Measurements from ENCODE around the gene GALNT14. TPM values are rescaled to one million over a fixed set of nuclear protein-coding genes. Genes with fewer than 3 reads are reported as not detected.

Gene GALNT14
- total RNA-seq, 1 donor from 2014 or later, result 54.6 TPM

DNA sequence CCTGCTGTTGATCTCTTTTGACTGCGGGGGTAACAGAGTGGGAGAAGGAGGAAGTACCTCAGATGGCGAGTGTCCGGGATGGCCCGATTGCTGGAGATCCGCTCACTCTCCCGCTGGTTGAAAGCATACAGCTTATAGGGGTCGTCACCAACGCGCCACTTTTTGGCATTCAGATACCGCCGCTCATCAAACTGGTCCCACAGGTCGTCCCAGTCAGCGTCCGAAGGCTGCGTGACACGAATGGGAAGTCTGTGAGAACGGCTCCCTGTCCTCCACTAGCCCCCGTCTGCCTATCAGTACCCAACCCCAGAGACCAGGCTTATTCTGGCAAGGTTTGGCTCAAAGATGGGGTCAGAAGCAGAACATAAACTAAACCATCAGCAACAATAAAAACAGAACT, 145.5 kb downstream of the GALNT14 start:
- no peak for DNase-seq (ENCODE audit: low read depth)
- peaks cover 5% of the 10 kb centered on the region for H3K36me3 ChIP-seq (ENCODE audit: control insufficient read depth, insufficient read depth, low read length)
- TF ChIP-seq, protein P1, sequence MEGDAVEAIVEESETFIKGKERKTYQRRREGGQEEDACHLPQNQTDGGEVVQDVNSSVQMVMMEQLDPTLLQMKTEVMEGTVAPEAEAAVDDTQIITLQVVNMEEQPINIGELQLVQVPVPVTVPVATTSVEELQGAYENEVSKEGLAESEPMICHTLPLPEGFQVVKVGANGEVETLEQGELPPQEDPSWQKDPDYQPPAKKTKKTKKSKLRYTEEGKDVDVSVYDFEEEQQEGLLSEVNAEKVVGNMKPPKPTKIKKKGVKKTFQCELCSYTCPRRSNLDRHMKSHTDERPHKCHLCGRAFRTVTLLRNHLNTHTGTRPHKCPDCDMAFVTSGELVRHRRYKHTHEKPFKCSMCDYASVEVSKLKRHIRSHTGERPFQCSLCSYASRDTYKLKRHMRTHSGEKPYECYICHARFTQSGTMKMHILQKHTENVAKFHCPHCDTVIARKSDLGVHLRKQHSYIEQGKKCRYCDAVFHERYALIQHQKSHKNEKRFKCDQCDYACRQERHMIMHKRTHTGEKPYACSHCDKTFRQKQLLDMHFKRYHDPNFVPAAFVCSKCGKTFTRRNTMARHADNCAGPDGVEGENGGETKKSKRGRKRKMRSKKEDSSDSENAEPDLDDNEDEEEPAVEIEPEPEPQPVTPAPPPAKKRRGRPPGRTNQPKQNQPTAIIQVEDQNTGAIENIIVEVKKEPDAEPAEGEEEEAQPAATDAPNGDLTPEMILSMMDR (IDR thresholded peaks at IDR 0.05; ENCODE audit: insufficient read depth, low read length, poor library complexity, severe bottlenecking), result no peak
- H3K27me3 ChIP-seq (ENCODE audit: control insufficient read depth, insufficient read depth, low read length), result no peaks in the 10 kb centered on the region
- no peak overlapping the region for H3K4me3 ChIP-seq (ENCODE audit: low read depth, low read length)

DNA sequence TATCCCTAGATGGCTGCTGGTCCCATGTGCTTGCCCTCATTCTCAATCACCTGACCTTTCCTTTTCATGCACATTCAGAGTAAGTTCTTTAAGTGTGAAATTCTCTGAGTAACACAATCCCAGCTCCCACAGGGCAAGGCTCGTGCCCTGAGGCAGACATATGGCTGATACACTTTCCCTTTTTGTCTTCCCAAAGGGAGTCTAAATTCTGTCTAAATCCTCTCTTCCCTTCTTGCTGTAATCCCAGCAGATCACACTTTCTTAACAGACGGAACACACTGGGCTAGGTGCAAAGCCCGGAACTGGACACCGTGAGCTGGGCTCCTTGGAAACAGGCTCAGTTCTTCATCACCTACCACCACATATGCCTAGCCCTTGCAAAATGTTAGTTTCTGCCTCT, 147.6 kb downstream of the GALNT14 start:
- TF ChIP-seq, protein P1 (IDR thresholded peaks at IDR 0.05; ENCODE audit: insufficient read depth, low read length, poor library complexity, severe bottlenecking), result no peak
- DNase-seq (ENCODE audit: low read depth), result no peak
- peaks cover 5% of the 10 kb centered on the region for H3K36me3 ChIP-seq (ENCODE audit: control insufficient read depth, insufficient read depth, low read length)

DNA sequence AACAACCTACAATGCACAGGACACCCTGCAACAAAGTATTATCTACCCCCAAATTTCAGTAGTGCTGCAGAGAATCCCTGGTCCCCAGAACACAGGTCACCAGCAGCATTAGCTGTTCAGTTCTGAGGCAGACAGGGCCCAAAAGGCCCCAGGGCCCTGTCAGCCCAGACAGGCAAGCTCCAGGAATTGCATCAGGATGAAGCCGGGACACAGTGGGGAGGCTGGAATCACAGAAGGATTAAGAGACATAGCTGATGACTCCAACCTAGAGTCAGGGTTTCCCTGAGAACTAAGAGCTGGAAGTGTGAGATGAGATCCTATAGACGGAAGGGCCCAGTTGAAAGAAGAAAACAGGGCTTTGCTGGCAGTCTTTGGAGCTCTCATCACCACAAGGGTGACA, 148.1 kb downstream of the GALNT14 start:
- Histone ChIP-seq H3K27me3 (ENCODE audit: control insufficient read depth, insufficient read depth, low read length) (no peaks in the 10 kb centered on the region), H3K36me3 (ENCODE audit: control insufficient read depth, insufficient read depth, low read length) (peaks cover 5% of the 10 kb centered on the region), H3K4me3 (ENCODE audit: low read depth, low read length) (no peak overlapping the region)
- TF ChIP-seq, protein P1 (IDR thresholded peaks at IDR 0.05; ENCODE audit: insufficient read depth, low read length, poor library complexity, severe bottlenecking), result no peak
- no peak for DNase-seq (ENCODE audit: low read depth)

More for the DNA sequence above, 147.6 kb downstream of the GALNT14 start:
- Histone ChIP-seq H3K4me3 (ENCODE audit: low read depth, low read length) (no peak overlapping the region), H3K27me3 (ENCODE audit: control insufficient read depth, insufficient read depth, low read length) (no peaks in the 10 kb centered on the region)

DNA sequence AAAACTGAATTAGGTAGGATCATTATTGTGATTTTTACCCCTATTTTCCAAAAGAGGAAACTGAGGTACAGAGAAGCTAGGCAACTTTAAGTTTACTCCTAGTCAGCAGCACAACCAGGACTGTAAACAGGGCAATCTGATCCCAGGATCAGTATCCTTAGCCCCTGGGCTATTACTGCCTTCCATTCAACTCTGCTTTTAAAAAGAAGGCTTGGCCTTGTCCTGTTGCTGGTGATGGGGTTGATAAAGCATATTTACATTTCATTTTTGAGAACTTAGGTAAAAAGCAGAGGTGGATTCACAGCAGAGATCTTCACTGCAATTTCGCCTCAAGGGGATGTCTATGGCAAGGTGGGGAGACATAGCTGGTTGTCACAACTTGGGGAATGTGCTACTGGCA, 148.5 kb downstream of the GALNT14 start:
- TF ChIP-seq, protein P1 (IDR thresholded peaks at IDR 0.05; ENCODE audit: insufficient read depth, low read length, poor library complexity, severe bottlenecking), result no peak
- Histone ChIP-seq H3K27me3 (ENCODE audit: control insufficient read depth, insufficient read depth, low read length) (no peaks in the 10 kb centered on the region), H3K4me3 (ENCODE audit: low read depth, low read length) (no peak overlapping the region), H3K36me3 (ENCODE audit: control insufficient read depth, insufficient read depth, low read length) (peaks cover 5% of the 10 kb centered on the region)
- DNase-seq (ENCODE audit: low read depth), result no peak

DNA sequence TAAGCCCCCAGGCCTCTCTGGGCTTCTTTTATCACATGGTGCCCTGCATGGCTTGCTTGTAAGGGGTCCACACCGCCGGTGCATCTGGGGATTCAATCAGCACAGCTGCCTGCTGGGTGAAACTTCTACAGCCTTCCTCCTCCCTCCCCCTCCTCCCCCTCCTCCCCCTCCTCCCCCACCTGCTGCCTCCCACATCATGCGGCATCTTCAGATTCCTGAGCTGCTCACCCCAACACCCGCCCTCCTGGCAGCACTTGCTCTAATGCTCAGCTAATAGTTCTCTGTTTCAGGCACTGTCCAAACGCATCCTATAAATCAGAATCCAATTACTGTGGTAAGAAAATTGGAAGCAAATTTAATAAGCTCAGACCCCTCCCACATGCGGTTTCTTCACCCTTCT, 150.7 kb downstream of the GALNT14 start:
- TF ChIP-seq, protein P1 (IDR thresholded peaks at IDR 0.05; ENCODE audit: insufficient read depth, low read length, poor library complexity, severe bottlenecking), result no peak
- Histone ChIP-seq H3K4me3 (ENCODE audit: low read depth, low read length) (no peak overlapping the region), H3K27me3 (ENCODE audit: control insufficient read depth, insufficient read depth, low read length) (no peaks in the 10 kb centered on the region), H3K36me3 (ENCODE audit: control insufficient read depth, insufficient read depth, low read length) (peaks cover 5% of the 10 kb centered on the region)
- no peak for DNase-seq (ENCODE audit: low read depth)

DNA sequence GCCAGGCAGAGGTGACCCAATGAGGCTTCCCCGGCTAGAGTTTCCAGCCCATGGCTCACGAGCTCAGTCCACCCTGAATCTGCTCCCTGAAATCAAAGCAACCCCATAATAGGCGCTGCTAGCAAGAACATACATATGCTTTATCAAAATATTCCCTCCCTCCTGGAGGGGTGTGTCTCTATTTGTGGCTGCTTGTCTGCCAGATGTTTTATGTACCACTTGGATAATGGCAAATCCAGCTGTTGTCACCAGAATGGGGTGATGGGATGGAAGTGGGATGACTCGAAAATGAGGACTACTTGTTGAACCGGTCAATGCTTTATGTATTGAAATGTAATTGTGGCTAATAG, 152.0 kb downstream of the GALNT14 start:
- no peaks in the 10 kb centered on the region for H3K27me3 ChIP-seq (ENCODE audit: control insufficient read depth, insufficient read depth, low read length)
- DNase-seq (ENCODE audit: low read depth), result no peak

More for the DNA sequence above, 152.0 kb downstream of the GALNT14 start:
- TF ChIP-seq, protein P1 (IDR thresholded peaks at IDR 0.05; ENCODE audit: insufficient read depth, low read length, poor library complexity, severe bottlenecking), result no peak
- peaks cover 1% of the 10 kb centered on the region for H3K36me3 ChIP-seq (ENCODE audit: control insufficient read depth, insufficient read depth, low read length)
- no peak overlapping the region for H3K4me3 ChIP-seq (ENCODE audit: low read depth, low read length)

Data from kidney epithelial cell (primary cell).